GM21576 (cell line): ENCODE data around the gene NXPH3.
"Not testable (repeated sequence)": the region's sequence is repeated elsewhere in the genome, so short reads cannot be mapped to it uniquely, and the experiment has no call there.

Experiments used
- ATAC-seq: cut with Tn5 transposase; IDR thresholded peaks from one replicate; pipeline ENCODE4 v1.9.1; 2021; ENCODE audit warnings: mild to moderate bottlenecking, moderate library complexity; ENCODE audit not compliant: unreplicated experiment

Gene NXPH3

DNA sequence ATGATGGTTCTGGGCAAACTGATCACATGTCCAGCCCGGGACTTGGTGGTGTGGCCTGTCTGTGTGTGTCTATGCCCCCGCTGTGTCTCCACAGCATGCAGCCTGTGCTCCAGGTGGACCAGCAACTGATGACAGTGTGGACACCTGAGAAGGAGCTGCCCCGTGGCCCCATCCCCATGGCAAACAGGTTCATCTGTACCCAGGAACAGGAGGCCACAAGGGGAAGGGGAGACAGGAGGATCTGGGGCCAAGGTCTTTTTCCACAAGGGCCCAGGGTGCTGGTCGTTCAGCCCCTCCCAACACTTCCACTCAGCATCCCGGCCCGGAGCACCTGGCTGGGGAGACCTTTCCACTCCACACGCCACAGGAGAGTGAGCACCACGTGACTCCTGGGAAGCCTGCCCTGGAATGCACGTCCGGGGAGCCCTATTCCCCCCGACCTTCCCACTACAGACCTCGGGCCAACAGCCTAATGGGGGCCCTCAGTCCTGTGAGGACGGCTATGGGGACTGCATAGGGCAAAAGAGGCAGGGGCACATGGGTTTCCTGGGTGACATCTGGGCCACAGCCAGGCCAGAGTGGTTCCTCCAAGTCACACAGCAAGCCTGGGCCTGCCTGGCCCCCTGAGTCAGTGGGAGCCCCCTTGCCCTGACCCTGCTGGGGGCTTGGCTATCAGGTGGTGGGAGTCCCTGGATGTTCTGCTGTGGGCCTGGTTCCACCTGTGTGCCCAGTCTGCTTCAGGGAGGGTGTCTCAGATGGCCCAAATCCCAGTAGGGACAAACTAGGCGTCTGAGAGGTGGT, 20.8 kb upstream of the NXPH3 start:
- ATAC-seq = no peak

DNA sequence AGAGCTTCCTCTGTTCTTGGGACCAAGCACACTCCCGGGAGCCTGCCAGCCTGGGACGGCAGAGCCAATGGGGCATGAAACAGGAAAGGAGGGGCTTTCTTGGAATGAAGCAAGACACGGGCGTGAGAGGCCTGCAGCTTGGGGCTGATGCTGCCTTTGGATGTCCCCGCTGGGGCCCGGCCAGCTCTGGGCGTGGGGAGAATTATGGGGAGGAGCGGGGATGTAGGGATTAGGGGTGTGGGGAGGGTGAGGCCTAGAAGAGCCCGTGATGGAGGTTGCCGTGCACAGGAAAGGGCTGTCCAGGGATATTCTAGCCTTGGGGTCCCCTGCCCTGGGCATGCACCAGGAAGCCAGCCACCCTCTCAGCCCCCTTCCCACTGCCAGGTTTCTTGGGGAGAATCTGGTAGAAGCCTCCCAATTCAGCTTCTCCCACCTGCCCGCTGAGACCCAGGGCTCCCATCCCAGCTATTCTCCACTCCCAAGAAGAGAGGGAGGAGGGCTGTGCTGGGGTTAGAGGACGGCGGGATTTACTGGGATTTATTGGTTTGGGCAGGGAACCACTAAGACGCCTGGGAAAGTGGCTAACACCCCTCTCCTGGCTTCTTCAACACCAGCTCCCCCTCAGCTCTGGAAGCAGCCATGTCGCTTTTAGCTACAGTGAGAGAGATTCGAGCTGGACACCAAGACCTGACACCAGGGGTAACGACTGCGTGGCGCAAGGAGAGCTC, 20.0 kb upstream of the NXPH3 start:
- no peak for ATAC-seq

DNA sequence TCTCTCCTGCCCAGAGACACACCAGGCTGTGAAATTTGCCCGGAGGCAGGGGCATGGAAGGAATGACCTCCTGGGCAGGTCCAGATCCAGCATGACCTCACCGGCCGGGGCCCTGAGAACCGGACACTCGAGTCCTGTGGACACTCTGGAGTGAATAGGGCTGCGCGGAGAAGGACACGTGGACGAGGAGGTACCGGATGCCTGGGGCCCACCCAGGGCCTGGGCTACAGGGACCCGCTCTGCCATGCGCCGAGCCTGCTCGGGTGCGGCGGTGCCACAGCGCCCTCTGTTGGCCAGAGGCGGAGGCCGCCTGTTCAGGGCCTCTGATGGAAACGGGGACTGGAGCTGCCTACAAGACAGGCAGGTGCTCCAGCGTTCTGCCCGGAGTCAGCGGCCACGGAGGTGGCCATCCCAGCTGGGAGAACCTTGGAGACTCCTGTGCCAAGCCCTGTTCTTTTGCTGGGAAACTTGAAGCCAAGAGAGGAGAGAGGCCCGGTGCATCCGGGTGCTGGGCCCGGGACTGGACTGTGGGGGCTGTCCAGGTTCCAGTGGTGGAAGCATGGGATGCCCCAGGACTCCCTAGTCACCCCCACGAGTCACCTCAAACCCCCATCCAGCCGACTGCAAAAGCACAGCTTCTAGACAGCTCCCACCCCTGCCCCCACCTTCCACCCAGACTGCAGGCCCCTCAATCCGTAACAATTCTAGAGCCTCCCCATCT, 19.3 kb upstream of the NXPH3 start:
- ATAC-seq = no peak

DNA sequence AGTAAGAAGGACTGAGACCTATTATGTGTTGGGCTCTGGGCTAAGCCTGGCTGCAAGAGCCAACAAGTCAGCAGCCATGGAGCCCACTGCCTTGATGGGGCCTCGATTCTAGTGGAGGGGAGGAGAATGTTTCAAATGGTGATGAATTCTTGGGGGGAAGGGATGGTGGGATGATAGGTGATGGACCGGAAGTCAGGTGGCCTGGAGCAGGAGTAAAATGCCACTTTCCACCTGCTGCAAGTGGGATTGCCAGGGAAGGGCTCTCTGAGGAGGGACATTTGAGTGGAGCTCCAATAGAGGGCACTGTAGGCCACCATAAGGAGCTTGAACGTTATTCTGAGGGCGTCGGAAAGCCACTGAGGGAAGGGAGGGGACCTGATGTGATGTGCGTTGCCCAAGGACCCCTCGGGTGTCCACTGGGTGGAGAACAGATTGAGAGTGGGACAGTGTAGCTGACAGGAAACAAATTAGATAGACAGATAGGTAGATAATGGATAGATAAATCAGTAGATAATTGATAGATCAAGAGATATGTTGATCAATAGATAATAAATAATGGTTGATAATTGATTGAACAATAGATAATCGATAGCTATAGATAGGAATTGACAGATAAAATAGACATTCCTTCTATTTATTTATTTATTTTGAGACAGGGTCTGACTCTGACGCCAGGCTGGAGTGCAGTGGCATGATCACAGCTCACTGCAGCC, 18.2 kb upstream of the NXPH3 start:
- ATAC-seq = no peak

DNA sequence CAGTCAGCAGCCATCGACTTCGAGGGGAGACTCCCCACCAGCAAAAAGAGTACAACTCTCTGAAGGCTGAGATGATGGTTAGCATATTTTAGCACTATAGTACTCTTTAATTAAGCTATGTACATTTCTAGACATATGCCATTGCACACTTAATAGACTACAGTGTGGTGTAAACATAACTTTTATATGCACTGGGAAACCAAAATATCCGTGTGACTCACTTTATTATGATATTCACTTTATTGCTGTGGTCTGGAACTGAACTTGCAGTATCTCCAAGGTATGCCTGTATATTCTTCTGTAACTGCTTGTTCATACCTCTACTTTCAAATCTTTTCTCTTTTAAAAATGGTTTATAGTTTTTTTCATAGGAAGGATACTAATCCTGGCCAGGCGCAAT, 11.0 kb upstream of the NXPH3 start:
- no peak for ATAC-seq

DNA sequence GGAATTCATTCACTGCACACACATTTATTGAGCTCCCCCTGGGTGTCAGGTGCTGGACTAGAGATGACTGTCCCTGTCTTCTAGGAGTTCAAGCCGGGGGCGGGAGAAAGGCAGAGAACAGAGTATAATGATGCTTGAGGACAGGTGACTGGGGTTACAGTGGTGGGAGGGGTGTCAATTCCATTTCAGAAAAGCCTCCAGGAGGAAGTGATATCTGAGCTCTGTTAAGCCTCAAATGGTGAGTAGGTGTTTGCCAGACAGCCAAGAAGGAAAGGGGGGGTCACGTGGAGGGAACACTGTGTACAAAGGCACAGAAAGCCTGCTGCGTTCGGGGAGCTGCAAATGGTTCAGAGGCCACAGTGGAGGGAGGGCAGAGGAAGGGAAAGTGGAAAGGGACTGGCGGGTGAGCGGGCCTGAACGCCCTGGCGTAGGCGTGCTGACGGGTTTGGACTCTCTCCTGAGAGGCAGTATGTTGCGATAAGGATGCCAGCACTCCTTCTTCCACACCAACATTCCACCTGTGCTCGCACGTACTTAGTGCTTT, 9.7 kb upstream of the NXPH3 start:
- ATAC-seq = no peak

DNA sequence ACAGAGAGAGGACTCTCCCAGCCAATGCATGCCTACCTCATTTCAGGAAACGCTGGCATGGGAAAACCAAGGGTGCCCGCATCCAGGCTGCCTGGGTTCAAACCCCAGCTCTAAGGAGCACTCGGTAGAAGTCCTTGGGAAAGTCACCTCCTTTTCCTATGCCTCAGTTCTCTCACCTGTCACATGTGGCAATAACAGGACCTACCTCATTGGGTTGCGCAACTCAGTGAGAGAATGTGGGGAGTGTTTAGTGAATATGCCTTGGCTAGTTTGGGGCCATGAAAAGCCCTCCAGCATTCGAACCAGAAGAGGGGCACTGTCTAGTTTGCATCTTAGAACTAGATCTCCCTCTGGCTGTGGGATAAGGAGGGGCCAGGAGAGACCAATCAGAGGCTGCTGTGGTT, 9.0 kb upstream of the NXPH3 start:
- ATAC-seq = no peak

DNA sequence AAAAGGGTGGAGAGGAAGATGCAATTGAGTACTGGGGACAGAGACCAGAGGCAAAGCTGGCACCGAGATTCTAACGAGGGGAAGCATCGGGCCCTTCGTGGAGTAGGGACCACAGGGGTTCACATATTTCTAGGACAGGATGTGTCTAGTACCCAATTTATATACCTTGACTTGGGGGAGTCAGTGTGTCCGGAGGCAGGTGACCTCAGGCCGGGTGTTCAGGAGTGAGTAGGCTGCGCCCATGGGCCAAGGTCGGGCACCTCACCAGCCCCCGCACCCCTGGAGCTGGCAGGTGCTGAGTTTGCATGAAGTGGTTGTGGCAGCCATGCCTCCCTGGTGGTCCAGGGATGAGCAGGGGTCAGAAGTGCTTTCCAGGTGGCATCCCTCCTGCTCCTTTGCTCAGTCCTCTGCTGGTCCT, 8.6 kb upstream of the NXPH3 start:
- ATAC-seq = no peak

DNA sequence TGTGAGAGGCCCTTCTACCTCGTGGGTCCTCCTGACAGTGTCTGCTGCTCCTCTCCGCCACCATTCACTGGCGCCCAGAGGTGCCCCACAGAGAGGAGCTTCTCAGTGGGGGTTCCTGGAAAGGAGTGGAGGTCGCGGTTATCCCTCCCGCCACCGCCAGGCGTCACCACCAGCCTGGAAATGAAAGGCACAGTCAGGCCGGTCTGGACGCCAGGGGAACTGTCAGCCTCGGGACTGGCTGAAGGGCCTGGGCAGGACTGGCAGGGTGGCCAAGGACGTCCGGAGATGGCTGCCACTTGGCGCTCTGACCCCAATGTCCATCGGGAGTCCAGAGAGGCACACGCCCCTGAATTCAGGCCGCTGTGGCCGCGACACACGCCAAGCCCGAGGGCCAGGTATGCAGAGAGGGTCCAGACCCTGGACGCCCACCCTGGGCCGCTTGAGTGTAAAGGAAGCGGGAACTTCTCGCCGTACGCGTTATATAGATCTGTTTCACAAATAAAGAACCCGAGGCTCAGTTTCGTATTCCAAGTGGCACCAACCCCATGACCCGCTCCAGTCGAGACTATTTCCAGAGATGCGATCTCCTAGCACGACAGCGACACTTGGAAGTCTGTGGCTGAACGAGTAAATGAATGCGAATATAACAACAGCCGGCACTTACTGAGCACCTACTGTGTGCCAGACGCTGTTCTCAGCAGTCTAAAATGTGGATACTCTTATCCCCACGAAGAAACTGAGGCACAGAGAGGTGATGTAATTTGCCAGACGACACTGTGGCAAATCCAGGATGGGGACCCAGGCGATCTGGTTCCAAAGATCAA, 7.6 kb upstream of the NXPH3 start:
- ATAC-seq = no peak

DNA sequence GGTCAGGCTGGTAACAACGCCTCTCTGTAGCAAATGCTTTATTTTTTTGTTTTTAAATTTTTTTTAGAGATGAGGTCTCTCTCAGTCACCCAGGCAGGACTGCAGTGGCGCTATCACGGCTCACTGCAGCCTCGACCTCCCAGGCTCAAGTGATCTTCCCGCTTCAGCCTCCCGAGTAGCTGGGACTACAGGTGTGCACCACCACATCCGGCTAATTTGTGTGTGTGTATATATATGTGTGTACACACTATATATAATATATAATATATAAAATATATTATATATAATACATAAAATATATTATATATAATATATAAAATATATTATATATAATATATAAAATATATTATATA, 7.0 kb upstream of the NXPH3 start:
- ATAC-seq = not testable (repeated sequence)

DNA sequence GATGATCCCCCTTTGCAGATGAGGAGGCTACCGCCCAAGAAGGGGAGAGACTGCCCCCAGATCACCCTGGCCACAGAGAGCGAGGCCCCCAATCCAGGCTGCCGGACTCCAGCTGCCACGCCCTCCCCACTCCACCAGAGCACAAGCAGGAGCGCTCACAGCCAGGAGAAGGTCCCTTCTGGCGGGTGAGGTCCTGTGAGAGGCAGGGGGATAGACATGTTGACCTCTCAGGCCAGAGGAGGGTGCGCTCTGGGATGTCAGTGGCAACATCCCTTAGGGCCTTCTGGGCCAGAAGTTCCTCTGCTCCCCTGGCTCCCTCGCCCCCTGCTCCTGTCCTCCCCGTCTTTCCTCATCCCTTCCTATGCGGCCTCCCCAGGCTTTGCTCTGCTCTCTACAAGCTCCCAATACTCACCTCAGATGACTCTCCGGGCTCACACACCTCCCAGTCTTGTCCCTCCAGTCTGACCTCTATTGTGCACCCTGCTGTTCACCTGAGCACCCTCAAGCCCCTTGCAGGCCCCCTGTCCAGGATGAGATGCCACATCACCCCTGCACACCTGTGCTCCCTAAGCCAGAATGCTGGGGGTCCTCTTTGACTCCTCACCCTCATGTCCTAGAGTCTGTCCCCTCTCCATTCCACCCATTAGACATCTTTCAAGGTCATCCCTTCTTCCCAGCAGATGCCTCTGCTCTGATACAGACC, 5.0 kb upstream of the NXPH3 start:
- no peak for ATAC-seq

DNA sequence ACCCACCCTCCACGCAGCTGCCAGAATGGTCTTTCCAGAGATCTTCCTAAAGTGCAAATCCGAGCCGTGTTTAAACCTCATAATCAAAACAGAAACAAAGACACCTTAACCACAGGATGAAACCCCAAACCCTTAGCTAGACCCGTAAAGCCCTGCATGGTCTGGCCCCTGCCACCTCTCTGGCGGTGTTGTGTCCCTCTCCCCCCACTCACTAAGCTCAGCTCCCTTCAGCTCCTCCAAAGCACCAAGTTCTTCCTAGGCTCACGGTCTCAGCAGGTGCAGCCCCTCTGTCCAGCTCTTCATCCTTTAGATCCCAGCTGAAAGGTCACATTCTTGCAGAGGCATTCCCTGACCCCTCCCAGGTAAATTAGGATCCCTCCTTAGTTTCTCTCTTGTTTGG, 4.4 kb upstream of the NXPH3 start:
- ATAC-seq = no peak

DNA sequence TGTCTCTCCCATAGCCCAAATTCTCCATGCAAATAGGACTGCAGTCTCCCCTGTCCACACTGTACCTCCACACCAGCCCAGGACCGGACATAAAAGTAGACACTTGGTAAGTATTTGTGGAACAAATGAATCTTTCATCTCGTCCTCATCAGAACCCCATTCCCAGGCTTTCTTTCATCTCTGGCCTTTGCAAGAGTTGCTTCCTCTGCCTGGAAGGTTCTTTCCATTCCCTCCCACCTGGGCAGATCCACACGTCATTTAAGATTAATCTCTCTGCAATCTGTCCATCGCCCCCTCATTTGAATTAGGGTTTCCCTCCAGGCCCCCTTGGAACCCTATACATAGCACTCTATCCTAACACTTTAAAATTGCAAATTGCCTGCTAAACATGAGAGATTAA, 3.9 kb upstream of the NXPH3 start:
- no peak for ATAC-seq

DNA sequence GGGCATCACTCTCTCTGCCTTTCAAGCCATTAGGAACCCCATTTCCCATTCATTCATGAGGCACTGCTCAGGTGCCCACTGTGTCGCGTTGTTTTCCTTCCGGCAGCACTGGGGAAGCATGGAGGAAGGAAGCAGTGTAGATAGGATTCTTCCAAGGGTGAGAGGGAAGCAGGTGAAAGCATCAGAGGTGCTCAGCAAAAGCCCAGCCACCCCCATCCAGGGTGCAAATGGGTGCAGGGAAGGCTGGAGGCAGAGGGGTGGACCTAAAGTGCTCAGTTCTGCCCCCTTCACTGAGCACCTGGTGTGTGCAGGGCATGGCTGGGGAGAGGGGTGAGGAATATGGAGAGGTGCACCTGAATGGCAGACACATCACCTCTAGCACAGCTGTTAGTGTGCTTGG, 3.4 kb upstream of the NXPH3 start:
- no peak for ATAC-seq

DNA sequence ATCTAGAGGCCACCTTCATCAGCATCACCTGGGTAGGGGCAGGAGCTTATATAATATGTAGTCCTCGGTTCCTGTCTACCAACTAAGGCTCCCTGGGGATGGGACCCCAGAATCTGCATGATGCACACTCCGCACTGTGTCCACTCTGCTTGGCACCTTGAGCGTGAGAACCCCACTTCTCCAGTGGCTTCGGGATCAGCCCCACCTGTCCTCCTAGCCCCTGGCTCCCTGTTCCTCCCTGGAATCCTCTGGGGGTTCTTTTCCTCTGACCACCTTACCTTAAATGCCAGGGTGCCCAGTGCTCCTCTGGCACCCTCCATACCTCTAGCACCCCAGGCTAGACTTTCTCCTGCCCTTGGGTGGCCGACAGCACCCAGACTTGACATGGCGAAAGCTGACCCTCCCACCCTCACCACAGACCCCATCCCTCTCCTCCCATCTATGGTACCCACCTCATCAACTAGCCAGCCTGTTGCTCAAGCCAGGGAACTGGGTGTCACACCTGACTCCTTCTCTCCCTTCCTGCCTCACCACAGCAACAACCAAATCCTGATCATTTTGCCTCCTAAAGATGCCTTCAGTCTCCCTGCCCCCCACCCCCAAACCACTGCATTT, 2.8 kb upstream of the NXPH3 start:
- ATAC-seq = no peak

DNA sequence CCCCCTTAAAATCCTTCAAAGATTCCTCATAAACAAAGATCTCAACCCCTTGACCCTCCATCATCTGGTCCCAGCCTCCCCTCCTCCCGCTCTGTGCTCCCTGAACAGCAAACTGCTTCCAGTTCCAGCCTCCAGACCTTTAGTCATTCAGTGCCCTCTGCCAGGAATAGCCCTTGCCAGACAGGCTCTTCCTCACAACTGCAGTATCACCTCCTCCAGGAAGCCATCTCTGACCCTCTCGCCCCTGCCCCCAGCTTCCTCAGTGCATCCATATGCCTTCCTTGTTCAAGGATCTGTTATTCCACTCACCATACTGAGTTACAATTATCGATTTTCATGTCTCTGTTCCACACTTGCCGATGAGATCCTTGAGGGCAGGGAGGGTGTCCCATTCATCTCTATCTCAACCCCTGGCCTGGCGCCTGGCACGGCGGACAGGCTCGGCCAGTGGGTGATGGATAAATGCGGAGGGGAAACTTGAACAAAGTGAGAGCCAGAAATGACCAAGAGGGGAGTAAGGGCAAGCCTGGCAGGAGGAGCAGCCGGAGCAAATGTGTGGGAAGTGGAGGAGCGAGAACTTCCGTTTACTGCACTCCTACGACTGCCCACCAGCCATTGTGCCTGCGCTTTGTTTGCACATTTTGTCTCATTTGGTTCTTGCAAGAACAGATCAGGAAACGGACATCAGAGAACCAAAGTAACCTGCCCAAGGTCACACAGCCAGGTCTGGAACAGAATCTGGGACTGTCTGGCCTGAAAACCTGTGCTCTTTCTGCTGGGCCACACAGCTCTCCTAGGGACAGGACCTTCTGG, 2.0 kb upstream of the NXPH3 start:
- no peak for ATAC-seq

DNA sequence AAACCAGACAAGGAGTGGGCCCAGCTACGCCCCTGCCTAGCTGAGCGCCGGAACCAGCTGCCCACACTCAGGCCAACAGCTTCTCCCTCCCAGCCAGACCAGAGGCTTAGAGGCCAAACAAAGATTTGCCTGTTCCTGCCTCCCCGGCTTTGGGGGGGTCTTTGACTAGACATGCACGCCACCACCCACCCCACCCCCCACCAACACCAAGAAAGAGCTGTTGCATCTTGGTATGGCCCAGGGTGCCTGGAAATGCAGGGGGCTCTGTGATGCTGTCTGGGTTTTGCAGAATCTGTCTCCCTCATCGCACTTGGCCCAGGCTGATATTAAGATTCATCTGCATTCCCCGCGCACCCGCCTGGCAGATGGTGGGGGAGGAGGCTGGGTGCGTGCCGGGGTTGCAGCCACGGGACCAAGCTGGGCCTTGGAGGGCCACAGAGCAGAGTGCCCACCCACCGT, 1.3 kb upstream of the NXPH3 start:
- no peak for ATAC-seq
